Measurements from ENCODE around the gene TRAM1L1. TPM values are rescaled to one million over a fixed set of nuclear protein-coding genes. Genes with fewer than 3 reads are reported as not detected.

TRAM1L1 gene
- total RNA-seq (1 to 10 TPM in 1 of 2 donors, under 1 TPM in 1; 0.81 to 3.3 TPM), polyA plus RNA-seq (ENCODE audit: insufficient read length in 6 of 6) (10 to 100 TPM; 12.5 to 14.0 (median 13.3) TPM)
- long read RNA-seq, donor 1, transcript TRAM1L1-201 (1 exons, 2,023 nt): major isoform, 14 of 14 reads
- long read RNA-seq, donor 1, partial matches to known transcripts: 0 of 14 reads
- long read RNA-seq, donor 1, other reads (novel, unspliced or antisense): 0 of 14 reads
- long read RNA-seq, donor 2, transcript TRAM1L1-201 (1 exons, 2,023 nt): major isoform, 18 of 18 reads
- long read RNA-seq, donor 2, partial matches to known transcripts: 0 of 18 reads
- long read RNA-seq, donor 2, other reads (novel, unspliced or antisense): 0 of 18 reads
- long read RNA-seq, donor 3, transcript TRAM1L1-201 (1 exons, 2,023 nt): major isoform, 8 of 8 reads
- long read RNA-seq, donor 3, partial matches to known transcripts: 0 of 8 reads
- long read RNA-seq, donor 3, other reads (novel, unspliced or antisense): 0 of 8 reads
- long read RNA-seq, donor 4, transcript TRAM1L1-201 (1 exons, 2,023 nt): major isoform, 5 of 5 reads
- long read RNA-seq, donor 4, partial matches to known transcripts: 0 of 5 reads
- long read RNA-seq, donor 4, other reads (novel, unspliced or antisense): 0 of 5 reads
- long read RNA-seq, donor 5, transcript TRAM1L1-201 (1 exons, 2,023 nt): major isoform, 13 of 13 reads
- long read RNA-seq, donor 5, partial matches to known transcripts: 0 of 13 reads
- long read RNA-seq, donor 5, other reads (novel, unspliced or antisense): 0 of 13 reads
- long read RNA-seq, donor 6, transcript TRAM1L1-201 (1 exons, 2,023 nt): major isoform, 10 of 10 reads
- long read RNA-seq, donor 6, partial matches to known transcripts: 0 of 10 reads
- long read RNA-seq, donor 6, other reads (novel, unspliced or antisense): 0 of 10 reads
- long read RNA-seq, donor 7, transcript TRAM1L1-201 (1 exons, 2,023 nt): major isoform, 12 of 12 reads
- long read RNA-seq, donor 7, partial matches to known transcripts: 0 of 12 reads
- long read RNA-seq, donor 7, other reads (novel, unspliced or antisense): 0 of 12 reads
- long read RNA-seq, donor 8, transcript TRAM1L1-201 (1 exons, 2,023 nt): major isoform, 9 of 9 reads
- long read RNA-seq, donor 8, partial matches to known transcripts: 0 of 9 reads
- long read RNA-seq, donor 8, other reads (novel, unspliced or antisense): 0 of 9 reads
- long read RNA-seq, donor 9: 0 reads
- long read RNA-seq, donor 10: 0 reads
- long read RNA-seq, donor 11, transcript TRAM1L1-201 (1 exons, 2,023 nt): major isoform, 18 of 18 reads
- long read RNA-seq, donor 11, partial matches to known transcripts: 0 of 18 reads
- long read RNA-seq, donor 11, other reads (novel, unspliced or antisense): 0 of 18 reads
- long read RNA-seq, donor 12, transcript TRAM1L1-201 (1 exons, 2,023 nt): major isoform, 14 of 14 reads
- long read RNA-seq, donor 12, partial matches to known transcripts: 0 of 14 reads
- long read RNA-seq, donor 12, other reads (novel, unspliced or antisense): 0 of 14 reads

DNA sequence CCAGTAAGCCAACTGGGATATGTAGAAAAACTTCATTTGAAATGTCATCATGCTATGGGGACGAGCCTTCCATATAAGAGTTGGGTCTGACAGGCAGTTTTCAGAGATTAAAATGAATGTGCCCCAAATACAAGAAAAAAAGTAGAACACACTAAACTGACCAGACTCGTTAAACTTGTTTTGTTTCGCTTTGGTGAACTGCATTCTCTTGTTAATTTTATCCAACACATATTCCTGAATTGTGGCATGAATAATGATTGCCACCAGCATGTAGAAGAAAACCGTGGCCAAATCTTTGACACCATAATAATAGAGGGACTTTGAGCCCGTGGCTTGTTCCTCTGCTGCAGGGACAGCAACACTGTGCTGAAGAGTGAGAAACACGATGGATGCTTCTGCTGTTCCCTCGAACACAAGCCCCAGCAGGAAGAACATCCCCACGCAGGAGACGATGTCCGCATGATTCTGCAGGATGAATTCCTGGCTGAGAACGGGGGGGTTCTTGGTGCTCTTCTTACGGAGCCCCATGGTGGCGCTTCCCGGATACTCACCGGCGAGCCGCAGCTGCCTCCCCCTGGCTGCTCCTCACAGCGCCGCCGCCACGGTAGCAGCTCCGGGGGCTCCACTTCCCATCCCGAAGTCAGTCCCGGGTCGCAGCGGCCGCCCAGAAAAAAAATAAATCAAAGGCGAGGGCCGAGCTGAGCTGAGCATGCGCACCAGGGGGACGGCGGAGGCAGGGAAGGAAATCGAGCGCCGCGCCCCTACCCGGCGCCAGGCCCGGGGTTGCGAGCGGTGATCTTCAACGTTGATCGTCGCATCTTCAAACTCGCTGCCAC is at the start of gene TRAM1L1:
TSS of gene TRAM1L1 (minus strand) at position 711 of the 836 bp plus-strand sequence. CDS start at position 528, 183 bp downstream.
- intact Hi-C loops (cut with DNase I): no loop called here
- ATAC-seq (peak; percentile 98), DNase-seq (peak; percentile 61 to 88 (median 77))
- TF ChIP-seq, protein P1, sequence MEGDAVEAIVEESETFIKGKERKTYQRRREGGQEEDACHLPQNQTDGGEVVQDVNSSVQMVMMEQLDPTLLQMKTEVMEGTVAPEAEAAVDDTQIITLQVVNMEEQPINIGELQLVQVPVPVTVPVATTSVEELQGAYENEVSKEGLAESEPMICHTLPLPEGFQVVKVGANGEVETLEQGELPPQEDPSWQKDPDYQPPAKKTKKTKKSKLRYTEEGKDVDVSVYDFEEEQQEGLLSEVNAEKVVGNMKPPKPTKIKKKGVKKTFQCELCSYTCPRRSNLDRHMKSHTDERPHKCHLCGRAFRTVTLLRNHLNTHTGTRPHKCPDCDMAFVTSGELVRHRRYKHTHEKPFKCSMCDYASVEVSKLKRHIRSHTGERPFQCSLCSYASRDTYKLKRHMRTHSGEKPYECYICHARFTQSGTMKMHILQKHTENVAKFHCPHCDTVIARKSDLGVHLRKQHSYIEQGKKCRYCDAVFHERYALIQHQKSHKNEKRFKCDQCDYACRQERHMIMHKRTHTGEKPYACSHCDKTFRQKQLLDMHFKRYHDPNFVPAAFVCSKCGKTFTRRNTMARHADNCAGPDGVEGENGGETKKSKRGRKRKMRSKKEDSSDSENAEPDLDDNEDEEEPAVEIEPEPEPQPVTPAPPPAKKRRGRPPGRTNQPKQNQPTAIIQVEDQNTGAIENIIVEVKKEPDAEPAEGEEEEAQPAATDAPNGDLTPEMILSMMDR (IDR thresholded peaks at IDR 0.05): no peak
- no peaks in the 10 kb centered on the region for H3K27me3 ChIP-seq
- H3K4me1 ChIP-seq: no peaks in the 10 kb centered on the region
- peaks cover 0 to 3% of the 10 kb centered on the region in 2 donors for H3K9me3 ChIP-seq
- H3K4me3 ChIP-seq: peak within 1 kb of the TSS; percentile 42 to 59
- peak within 1 kb of the TSS; percentile 57 for H3K27ac ChIP-seq
- no peaks in the 10 kb centered on the region for H3K36me3 ChIP-seq

- Histone ChIP-seq H3K27me3 (no peaks in the 10 kb centered on the region), H3K4me3 (no peak overlapping the region), H3K27ac (no peak overlapping the region), H3K4me1 (no peaks in the 10 kb centered on the region), H3K36me3 (no peaks in the 10 kb centered on the region), H3K9me3 (no peaks in the 10 kb centered on the region)
- intact Hi-C loops (cut with DNase I): no loop called here
- peak; percentile 76 for ATAC-seq
- TF ChIP-seq, protein P1 (IDR thresholded peaks at IDR 0.05): peak; percentile 33 to 37
- DNase-seq: peak in 2 of 4 donors; percentile 26 to 57
Observed at GRCh38 chr4:117134386-117134785, 49.0 kb upstream of the TRAM1L1 start.

GRCh38 chr4:117096886-117097285 is 11.5 kb upstream of the TRAM1L1 start:
- Histone ChIP-seq H3K27me3 (no peaks in the 10 kb centered on the region), H3K27ac (no peak overlapping the region), H3K36me3 (no peaks in the 10 kb centered on the region), H3K9me3 (no peaks in the 10 kb centered on the region), H3K4me1 (no peaks in the 10 kb centered on the region), H3K4me3 (no peak overlapping the region)
- no peak for DNase-seq
- intact Hi-C loops (cut with DNase I): no loop called here
- no peak for ATAC-seq
- TF ChIP-seq, protein P1 (IDR thresholded peaks at IDR 0.05): no peak

DNA sequence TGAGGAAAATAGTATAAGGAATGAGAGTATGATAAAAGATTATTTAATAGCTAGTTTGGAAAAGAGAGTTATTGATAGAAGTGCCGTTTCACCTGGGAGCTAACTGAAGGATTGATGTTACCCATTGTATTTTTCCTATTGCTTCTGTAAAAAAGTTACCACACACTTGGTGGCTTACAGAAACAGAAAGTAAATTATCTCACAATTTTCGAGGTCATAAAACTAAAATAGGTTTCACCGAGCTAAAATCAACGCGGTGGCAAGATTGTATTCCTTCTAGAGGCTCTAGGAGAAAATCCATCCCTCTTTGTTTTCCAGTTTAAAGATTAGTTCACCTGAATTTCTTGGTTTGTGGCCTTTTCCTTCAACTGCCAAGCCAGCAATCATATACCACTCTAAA is 11.1 kb upstream of the TRAM1L1 start:
- no peak for ATAC-seq
- TF ChIP-seq, protein P1 (IDR thresholded peaks at IDR 0.05): no peak
- intact Hi-C loops (cut with DNase I): no loop called here

More for the DNA sequence above, 11.1 kb upstream of the TRAM1L1 start:
- no peak overlapping the region for H3K27ac ChIP-seq
- no peaks in the 10 kb centered on the region for H3K36me3 ChIP-seq
- no peak for DNase-seq
- H3K9me3 ChIP-seq: no peaks in the 10 kb centered on the region
- H3K4me3 ChIP-seq: no peak overlapping the region
- H3K27me3 ChIP-seq: no peaks in the 10 kb centered on the region
- H3K4me1 ChIP-seq: no peaks in the 10 kb centered on the region
